ENCODE data around the gene KATNAL2. TPM values are rescaled to one million over a fixed set of nuclear protein-coding genes. Genes with fewer than 3 reads are reported as not detected.

KATNAL2 gene
- total RNA-seq, 1 donor from 2014 or later: 0.23 TPM

- intact Hi-C loops (cut with micrococcal nuclease): no loop called here
- H3K9me3 Mint-ChIP-seq: no peaks in the 10 kb centered on the region
- no peak overlapping the region for H3K4me3 Mint-ChIP-seq (ENCODE audit: low read depth)
- DNase-seq (ENCODE audit: low spot score): no peak
- H3K4me1 Mint-ChIP-seq (ENCODE audit: low read depth): no peaks in the 10 kb centered on the region
- H3K27me3 Mint-ChIP-seq (ENCODE audit: low read depth): peaks cover 5% of the 10 kb centered on the region
- no peak overlapping the region for H3K27ac Mint-ChIP-seq
- no peaks in the 10 kb centered on the region for H3K36me3 Mint-ChIP-seq (ENCODE audit: low read depth)
Observed at GRCh38 chr18:47067648-47068047, 150.2 kb downstream of the KATNAL2 start.

DNA sequence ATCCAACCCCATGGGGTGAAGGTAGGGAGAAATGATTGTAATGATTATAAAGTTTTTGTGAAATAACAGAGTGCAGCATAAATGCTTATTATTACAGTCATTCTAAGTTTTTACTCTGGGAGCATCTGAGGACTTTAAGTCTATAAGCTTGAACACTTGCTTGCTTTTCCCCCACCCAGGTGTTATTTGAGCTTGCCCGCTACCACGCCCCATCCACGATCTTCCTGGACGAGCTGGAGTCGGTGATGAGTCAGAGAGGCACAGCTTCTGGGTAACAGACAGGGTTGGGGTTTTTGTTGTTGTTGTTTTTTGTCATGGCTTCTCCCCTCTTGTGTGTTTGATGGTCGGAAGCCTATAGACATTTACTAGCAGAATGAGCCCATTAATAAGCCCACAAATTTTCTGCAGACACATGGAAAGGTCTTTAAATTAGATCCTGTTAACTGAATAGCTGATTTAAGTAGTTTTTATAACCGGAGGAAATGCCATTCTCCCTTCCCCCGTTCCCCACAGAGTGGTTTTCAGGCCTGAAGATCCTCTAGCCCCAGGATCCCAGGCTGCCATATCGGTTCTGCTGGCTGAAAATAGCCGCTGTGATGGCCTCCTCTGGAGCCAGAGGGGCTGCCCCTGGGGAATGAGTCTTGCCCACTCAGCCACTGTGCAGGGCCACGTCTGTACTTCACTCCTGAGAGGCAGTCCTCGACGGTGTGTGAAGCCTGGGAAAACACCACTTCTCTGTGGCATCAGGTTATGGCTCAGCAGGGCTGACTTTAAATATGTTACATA is 157.9 kb downstream of the KATNAL2 start:
- peaks cover 5% of the 10 kb centered on the region for H3K27me3 Mint-ChIP-seq (ENCODE audit: low read depth)
- DNase-seq (ENCODE audit: low spot score): no peak
- H3K36me3 Mint-ChIP-seq (ENCODE audit: low read depth): no peaks in the 10 kb centered on the region
- no peak overlapping the region for H3K4me3 Mint-ChIP-seq (ENCODE audit: low read depth)
- no peaks in the 10 kb centered on the region for H3K4me1 Mint-ChIP-seq (ENCODE audit: low read depth)
- intact Hi-C loops (cut with micrococcal nuclease): no loop called here
- H3K27ac Mint-ChIP-seq: no peak overlapping the region
- no peaks in the 10 kb centered on the region for H3K9me3 Mint-ChIP-seq

DNA sequence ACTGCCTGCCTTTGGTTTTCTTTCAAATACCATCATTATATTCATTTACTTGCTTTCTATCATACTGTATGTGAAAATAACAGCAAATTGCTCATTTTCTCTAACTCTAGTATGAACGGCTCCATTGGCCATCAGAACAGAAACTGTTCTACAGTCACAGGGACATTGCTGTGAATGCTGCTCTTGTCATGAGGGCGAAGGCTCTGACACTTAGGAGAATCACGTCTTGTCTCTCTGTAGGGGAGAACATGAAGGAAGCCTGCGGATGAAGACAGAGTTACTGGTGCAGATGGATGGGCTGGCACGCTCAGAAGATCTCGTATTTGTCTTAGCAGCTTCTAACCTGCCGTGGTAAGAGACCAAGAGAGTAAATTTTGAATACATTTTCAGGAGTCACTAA is 159.7 kb downstream of the KATNAL2 start:
- Mint-ChIP-seq H3K4me1 (ENCODE audit: low read depth) (no peaks in the 10 kb centered on the region), H3K4me3 (ENCODE audit: low read depth) (no peak overlapping the region), H3K36me3 (ENCODE audit: low read depth) (no peaks in the 10 kb centered on the region), H3K27me3 (ENCODE audit: low read depth) (peaks cover 5% of the 10 kb centered on the region), H3K27ac (no peak overlapping the region), H3K9me3 (no peaks in the 10 kb centered on the region)
- no peak for DNase-seq (ENCODE audit: low spot score)
- intact Hi-C loops (cut with micrococcal nuclease): no loop called here

GRCh38 chr18:47080872-47081271 is 163.5 kb downstream of the KATNAL2 start:
- H3K36me3 Mint-ChIP-seq (ENCODE audit: low read depth): no peaks in the 10 kb centered on the region
- H3K27ac Mint-ChIP-seq: no peak overlapping the region
- no peak overlapping the region for H3K4me3 Mint-ChIP-seq (ENCODE audit: low read depth)
- no peaks in the 10 kb centered on the region for H3K9me3 Mint-ChIP-seq
- intact Hi-C loops (cut with micrococcal nuclease): no loop called here
- H3K4me1 Mint-ChIP-seq (ENCODE audit: low read depth): no peaks in the 10 kb centered on the region
- no peaks in the 10 kb centered on the region for H3K27me3 Mint-ChIP-seq (ENCODE audit: low read depth)
- DNase-seq (ENCODE audit: low spot score): no peak

DNA sequence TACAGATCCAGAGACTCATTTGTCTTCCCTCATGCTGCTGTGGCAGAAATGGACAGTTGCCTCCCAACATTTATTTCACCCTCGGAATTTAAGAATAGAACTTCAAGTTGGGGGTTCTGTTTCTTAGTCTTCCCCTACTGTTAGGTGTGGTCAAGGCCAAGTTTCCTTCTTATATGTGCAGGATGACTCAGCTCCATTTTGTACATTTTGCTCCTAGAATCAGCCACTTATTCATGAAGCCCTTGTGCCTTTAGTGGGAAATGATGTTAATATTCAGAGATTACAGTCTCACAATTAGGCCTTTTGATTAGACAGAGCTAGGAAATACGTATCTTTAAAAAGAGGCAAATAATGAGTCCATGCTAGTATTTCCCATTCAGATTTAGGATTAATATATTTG is 164.2 kb downstream of the KATNAL2 start:
- intact Hi-C loops (cut with micrococcal nuclease): no loop called here
- H3K27me3 Mint-ChIP-seq (ENCODE audit: low read depth): no peaks in the 10 kb centered on the region
- no peak for DNase-seq (ENCODE audit: low spot score)
- no peak overlapping the region for H3K27ac Mint-ChIP-seq
- H3K36me3 Mint-ChIP-seq (ENCODE audit: low read depth): no peaks in the 10 kb centered on the region
- H3K4me1 Mint-ChIP-seq (ENCODE audit: low read depth): no peaks in the 10 kb centered on the region
- no peaks in the 10 kb centered on the region for H3K9me3 Mint-ChIP-seq
- H3K4me3 Mint-ChIP-seq (ENCODE audit: low read depth): no peak overlapping the region

GRCh38 chr18:47087676-47088075 is 170.3 kb downstream of the KATNAL2 start:
- intact Hi-C loops (cut with micrococcal nuclease): no loop called here
- Mint-ChIP-seq H3K36me3 (ENCODE audit: low read depth) (no peaks in the 10 kb centered on the region), H3K4me3 (ENCODE audit: low read depth) (no peak overlapping the region), H3K27me3 (ENCODE audit: low read depth) (no peaks in the 10 kb centered on the region), H3K4me1 (ENCODE audit: low read depth) (no peaks in the 10 kb centered on the region), H3K27ac (no peak overlapping the region), H3K9me3 (no peaks in the 10 kb centered on the region)
- no peak for DNase-seq (ENCODE audit: low spot score)

- DNase-seq (ENCODE audit: low spot score): no peak
- H3K27me3 Mint-ChIP-seq (ENCODE audit: low read depth): no peaks in the 10 kb centered on the region
- intact Hi-C loops (cut with micrococcal nuclease): no loop called here
- H3K27ac Mint-ChIP-seq: no peak overlapping the region
- H3K36me3 Mint-ChIP-seq (ENCODE audit: low read depth): no peaks in the 10 kb centered on the region
- no peak overlapping the region for H3K4me3 Mint-ChIP-seq (ENCODE audit: low read depth)
- H3K9me3 Mint-ChIP-seq: no peaks in the 10 kb centered on the region
- H3K4me1 Mint-ChIP-seq (ENCODE audit: low read depth): no peaks in the 10 kb centered on the region
Observed at GRCh38 chr18:47095810-47096209, 178.4 kb downstream of the KATNAL2 start.

- no peaks in the 10 kb centered on the region for H3K27me3 Mint-ChIP-seq (ENCODE audit: low read depth)
- intact Hi-C loops (cut with micrococcal nuclease): loop anchor here (1.0 kb wide), 1 partner anchor 105 kb away; no protein-coding TSS in a partner anchor
- H3K36me3 Mint-ChIP-seq (ENCODE audit: low read depth): no peaks in the 10 kb centered on the region
- H3K4me1 Mint-ChIP-seq (ENCODE audit: low read depth): no peaks in the 10 kb centered on the region
- no peak overlapping the region for H3K4me3 Mint-ChIP-seq (ENCODE audit: low read depth)
- no peak overlapping the region for H3K27ac Mint-ChIP-seq
- DNase-seq (ENCODE audit: low spot score): peak; percentile 34
- no peaks in the 10 kb centered on the region for H3K9me3 Mint-ChIP-seq
Observed at GRCh38 chr18:47100212-47100831, 182.9 kb downstream of the KATNAL2 start.

DNA sequence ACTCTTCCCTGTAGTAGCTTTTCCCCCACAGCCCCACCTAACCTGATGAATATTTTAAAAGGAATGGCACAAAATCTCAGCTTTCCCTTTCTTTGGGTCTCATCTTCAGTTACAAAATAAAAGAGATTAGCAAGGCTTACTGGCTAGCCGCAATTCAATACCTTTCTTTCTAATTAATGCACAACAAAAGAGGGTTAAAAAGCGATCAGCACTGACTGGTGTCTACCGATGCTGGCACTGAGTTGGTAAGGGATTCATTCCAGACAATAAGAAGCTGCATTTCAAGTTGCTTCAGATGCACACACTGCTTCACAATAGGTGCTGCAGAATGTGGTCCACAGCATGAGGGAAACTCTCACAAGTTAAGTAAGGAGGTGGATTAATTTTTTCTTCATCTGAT is 191.0 kb downstream of the KATNAL2 start:
- peaks cover 36% of the 10 kb centered on the region for H3K36me3 Mint-ChIP-seq (ENCODE audit: low read depth)
- intact Hi-C loops (cut with micrococcal nuclease): no loop called here

DNA sequence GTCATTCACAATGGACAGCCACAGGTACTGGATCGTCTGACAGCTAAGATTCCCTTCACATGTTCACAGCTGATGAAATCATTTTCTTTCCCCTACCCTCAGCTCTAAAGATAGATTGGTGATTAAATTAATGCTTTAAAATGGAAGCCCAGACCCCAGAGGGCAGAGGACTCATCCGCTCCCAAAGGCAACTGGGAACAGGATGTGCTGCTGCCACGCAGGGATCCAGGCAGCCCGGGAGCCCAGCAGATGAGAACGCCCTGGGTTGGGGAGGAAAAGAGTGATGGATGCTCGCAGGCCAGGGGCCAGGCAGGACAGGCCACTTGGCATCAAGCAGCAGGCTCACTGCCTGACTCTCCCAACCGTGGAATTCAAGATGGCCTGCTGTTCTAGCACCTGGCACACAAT is 191.6 kb downstream of the KATNAL2 start:
- DNase-seq (ENCODE audit: low spot score): no peak
- Mint-ChIP-seq H3K27ac (no peak overlapping the region), H3K4me3 (ENCODE audit: low read depth) (no peak overlapping the region), H3K36me3 (ENCODE audit: low read depth) (peaks cover 41% of the 10 kb centered on the region), H3K4me1 (ENCODE audit: low read depth) (no peaks in the 10 kb centered on the region), H3K27me3 (ENCODE audit: low read depth) (no peaks in the 10 kb centered on the region), H3K9me3 (no peaks in the 10 kb centered on the region)
- intact Hi-C loops (cut with micrococcal nuclease): no loop called here

More for the DNA sequence above, 191.0 kb downstream of the KATNAL2 start:
- H3K27ac Mint-ChIP-seq: no peak overlapping the region
- H3K9me3 Mint-ChIP-seq: no peaks in the 10 kb centered on the region
- no peak for DNase-seq (ENCODE audit: low spot score)
- no peaks in the 10 kb centered on the region for H3K27me3 Mint-ChIP-seq (ENCODE audit: low read depth)
- no peak overlapping the region for H3K4me3 Mint-ChIP-seq (ENCODE audit: low read depth)
- H3K4me1 Mint-ChIP-seq (ENCODE audit: low read depth): no peaks in the 10 kb centered on the region

- Mint-ChIP-seq H3K4me3 (ENCODE audit: low read depth) (no peak overlapping the region), H3K27ac (no peak overlapping the region), H3K4me1 (ENCODE audit: low read depth) (no peaks in the 10 kb centered on the region), H3K36me3 (ENCODE audit: low read depth) (peaks cover 45% of the 10 kb centered on the region), H3K9me3 (no peaks in the 10 kb centered on the region), H3K27me3 (ENCODE audit: low read depth) (no peaks in the 10 kb centered on the region)
- intact Hi-C loops (cut with micrococcal nuclease): no loop called here
- no peak for DNase-seq (ENCODE audit: low spot score)
Observed at GRCh38 chr18:47109720-47110119, 192.3 kb downstream of the KATNAL2 start.

DNA sequence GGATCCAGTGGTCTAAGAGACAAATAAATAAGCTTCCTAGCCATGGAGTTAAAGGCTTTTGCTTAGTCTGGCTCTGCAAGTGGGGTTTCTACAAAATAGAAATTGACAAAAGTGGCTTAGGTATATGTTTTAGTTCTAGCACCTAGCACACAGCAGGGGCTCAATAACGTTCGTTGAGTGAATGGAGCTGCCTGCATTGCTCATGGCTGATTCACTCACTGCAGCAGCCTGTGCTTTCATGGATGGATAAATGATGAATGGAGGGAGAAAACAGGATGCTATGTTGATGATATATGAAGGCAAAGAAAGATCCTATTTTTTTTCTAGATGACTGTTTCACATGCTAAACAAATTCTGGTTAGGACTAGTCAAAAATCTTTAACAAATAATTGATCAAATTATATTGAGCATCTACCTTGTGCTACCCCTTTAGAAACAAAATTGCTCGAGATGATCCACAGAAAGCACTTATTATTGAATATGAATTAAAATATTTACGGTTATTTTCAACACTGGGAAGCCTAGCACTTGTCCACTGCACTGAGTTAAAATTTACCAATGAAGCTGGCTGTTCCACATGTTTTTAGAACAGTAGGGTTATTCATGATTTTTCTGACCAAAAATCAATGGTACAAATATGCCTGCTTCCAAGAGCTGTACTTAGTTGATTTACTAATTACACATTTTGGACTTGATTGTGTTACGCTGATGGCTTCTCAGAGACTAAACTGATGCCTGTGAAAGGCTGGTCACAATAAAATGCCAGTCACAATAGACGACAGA is 193.3 kb downstream of the KATNAL2 start:
- Mint-ChIP-seq H3K4me3 (ENCODE audit: low read depth) (no peak overlapping the region), H3K27ac (no peak overlapping the region), H3K4me1 (ENCODE audit: low read depth) (no peaks in the 10 kb centered on the region), H3K36me3 (ENCODE audit: low read depth) (peaks cover 50% of the 10 kb centered on the region), H3K27me3 (ENCODE audit: low read depth) (no peaks in the 10 kb centered on the region), H3K9me3 (no peaks in the 10 kb centered on the region)
- DNase-seq (ENCODE audit: low spot score): no peak
- intact Hi-C loops (cut with micrococcal nuclease): no loop called here
